Fibroblast of peridontal ligament (primary cell): ENCODE results near the gene EFCAB9.
"Not testable (repeated sequence)": the region's sequence is repeated elsewhere in the genome, so short reads cannot be mapped to it uniquely, and the experiment has no call there.

ENCODE experiments used
- DNase-seq: peaks from one replicate; pipeline ENCODE4 v3.0.0-alpha.2; 2010; ENCODE audit errors: extremely low read depth

The EFCAB9 gene

DNA sequence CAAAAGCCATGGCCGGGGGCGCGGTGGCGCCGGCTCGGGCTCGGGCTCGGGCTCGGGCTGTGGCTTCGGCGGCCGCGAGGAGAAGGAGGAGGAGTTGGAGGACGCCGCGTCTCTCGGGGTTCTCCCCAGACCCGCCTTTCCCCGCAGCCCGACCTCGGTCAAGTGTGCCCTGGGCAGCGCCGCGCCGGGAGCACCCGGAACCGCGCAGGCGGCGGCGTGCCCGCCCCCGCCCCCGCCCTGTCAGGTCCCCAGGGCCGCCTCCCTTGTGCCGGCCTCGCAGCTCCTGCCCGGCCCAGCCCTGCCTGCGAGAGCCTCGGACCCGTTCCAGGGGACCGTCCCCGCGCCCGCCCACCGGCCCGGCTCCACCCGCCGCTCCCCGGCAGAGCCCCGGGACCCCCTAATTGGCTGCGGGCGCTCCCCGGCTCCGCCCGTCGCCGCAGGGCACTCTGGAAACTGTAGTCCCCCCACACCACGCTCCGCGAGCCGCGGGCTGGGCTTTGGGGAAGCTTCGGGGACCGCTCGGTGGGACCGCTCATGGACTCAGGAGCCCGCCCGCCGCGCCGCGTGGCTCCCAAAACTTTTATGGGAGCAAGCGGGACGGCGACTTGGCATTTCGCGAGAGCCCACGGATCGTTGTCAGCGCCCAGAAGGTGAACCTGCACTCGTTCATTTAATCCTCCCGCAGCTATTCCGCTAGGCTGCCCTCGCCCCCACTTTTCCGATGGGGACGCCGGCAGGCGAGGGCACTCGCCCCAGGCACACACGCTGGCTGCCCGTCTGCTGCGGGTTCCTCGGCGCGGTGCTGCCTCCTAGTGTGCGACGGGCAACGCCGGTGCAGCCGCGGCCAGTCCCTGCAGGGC lies 5.7 kb upstream of the EFCAB9 start, which contains the start of gene STK10:
Gene STK10, minus strand, starts transcription at position 192 of the 860 bp plus-strand sequence. Its CDS starts 182 bp downstream, at position 10.
- peak; percentile 83 for DNase-seq

DNA sequence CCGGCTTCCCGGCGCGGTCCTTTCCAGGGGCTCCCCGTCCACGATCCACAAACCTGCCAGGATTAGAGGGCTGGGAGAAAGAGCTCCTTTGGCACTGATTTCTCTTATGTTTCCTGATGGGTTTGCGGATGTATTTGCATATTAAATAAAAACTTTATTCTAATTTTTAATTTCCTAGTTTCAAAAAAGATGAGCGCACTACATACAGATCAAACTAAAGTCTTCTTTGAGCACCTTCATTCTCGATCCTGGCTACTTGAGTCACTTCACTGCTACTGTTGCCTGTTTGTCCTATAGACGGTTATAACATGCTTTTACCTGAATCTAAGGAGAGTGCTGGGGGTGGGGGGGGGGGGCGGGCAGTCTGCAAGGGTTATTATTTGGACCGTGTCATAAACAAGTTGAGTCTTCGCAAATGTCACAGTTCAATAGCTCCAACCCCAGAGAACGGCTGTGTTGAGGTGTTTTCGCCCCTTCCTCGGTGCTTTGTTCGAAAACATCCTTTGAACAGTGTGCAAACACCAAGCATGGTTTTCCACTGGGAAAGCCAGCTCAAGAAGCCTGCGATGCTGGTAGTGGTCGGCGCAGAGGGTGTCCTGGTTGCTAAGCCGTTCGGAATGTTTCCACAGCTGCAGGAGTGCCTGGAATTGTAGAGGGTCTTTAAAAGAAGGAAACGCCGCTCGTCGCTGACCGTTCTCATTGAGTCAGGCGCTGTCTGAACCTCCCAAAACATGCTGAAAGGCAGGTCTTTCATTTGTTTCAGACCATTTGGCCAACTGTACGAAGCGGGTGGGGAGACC lies 4.9 kb upstream of the EFCAB9 start:
- DNase-seq: no peak

DNA sequence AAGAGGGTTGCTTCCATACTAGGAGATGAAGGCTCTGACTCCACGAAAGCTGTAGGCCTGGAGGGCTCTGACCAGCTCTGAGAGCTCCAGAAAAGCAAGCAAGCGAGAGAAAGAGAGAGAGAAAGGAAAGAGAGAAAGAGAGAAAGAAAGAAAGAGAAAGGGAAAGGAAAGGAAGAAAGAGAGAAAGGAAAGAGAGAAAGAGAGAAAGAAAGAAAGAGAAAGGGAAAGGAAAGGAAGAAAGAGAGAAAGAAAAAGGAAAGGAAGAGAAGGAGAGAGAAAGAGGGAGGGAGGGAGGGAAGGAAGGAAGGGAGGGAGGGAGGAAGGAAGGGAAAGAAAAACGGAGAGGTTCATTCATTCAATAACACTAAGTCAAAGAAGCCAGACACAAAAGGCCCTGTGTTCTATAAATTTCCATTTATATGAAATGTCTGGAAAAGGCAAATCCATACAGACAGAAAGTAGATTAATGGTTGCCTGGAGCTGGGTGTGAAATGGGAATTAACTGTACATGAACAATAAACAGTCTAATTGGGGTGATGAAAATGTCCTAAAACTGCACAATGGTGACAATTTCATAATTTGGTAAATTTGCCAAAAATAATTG lies 4.2 kb upstream of the EFCAB9 start:
- no peak for DNase-seq

DNA sequence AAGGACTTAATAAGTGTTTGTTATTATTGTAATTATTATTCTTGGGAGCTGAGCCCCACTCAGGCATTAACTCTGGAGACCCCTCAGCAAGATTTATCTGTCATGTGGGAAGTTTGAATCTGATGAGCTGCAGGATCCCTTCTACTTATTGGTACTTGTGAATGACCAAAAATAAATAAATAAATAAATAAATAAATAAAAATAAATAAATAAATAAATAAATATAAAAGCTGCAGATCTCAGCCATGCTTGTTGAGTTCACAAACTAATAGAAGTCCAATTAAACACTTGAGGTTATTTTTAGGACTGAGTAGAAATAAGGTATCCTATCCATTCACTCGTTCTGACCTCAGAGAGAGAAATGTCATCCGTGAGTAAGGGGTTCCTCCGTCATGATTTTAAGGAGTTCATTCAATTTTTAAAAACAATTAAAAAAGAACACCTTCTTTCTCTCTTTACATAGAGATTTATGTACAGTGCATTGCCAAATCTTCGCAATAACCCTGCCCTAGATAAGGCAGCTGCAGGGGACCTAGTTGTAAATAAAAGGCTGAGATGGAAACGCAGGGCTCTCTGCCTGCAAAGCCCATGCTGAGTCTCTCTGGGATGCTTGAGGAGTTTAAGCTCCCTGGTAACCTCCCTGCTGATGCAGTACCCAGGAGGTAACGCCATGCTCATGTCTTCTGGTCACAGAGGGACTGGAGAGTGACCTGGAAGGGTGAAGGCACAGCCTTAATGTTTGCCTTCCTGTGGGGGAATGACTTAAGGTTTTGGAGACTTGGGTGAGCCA lies 1.2 kb downstream of the EFCAB9 start:
- DNase-seq: no peak

DNA sequence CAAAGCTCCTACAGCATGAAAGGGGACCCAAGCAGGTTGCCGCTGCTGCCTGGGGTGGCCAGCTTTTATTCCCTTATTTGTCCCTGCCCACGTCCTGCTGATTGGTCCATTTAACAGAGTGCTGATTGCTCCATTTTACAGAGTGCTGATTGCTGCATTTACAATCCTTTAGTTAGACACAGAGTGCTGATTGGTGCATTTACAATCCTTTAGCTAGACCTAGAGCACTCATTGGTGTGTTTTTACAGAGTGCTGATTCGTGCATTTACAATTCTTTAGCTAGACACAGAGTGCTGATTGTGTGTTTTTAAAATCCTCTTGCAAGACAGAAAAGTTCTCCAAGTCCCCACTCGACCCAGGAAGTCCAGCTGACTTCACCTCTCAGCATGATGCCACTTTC lies 3.8 kb downstream of the EFCAB9 start:
- DNase-seq: not testable (repeated sequence)

DNA sequence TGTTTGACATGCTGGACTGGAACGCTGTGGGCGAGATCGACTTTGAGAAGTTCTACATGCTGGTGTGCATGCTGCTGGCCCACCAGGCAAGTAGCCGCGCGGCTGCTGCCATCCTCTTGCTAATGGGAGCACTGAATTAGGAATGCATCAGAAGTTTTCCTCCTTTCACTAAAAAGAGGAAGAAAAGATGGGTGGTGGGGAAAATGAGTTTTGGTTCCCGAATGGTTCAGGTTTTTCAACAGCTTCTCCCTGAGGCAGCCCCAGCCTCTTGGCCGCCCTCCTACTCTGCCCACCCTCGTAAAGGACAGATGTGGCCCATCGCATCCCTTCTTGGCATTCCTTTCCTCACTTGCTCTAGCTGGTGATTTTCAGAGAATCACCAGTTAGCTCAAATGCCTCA lies 5.5 kb downstream of the EFCAB9 start:
- DNase-seq: no peak

DNA sequence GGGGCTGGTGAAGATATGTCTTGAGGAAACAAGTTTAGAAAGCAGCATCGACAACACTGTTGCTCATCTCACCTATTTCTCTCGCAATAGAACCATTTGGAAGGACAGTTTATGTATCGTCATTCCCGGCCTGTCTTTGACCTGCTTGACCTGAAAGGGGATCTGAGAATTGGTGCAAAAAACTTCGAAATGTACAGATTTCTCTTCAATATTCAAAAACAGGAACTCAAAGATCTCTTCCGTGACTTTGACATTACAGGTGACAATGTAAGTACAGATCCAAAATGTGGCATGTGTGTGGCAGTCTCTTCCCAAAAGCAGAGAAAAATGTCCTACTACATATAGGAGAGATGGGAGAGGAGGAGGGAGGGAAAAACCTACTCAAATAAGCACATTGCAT lies 6.5 kb downstream of the EFCAB9 start:
- DNase-seq: no peak

DNA sequence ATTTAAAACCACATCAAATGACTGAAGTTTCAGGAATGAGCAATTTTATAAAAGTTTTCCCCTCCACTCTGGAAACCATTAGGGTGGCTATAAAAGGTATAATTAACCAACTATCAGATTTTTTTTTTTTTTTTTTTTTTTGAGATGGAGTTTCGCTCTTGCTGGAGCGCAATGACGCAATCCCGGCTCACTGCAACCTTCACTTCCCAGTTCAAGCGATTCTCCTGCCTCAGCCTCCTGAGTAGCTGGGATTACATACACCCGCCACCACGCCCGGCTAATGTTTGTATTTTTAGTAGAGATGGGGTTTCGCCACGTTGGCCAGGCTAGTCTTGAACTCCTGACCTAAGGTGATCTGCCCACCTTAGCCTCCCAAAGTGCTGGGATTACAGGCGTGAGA lies 12.0 kb downstream of the EFCAB9 start:
- DNase-seq: not testable (repeated sequence)

DNA sequence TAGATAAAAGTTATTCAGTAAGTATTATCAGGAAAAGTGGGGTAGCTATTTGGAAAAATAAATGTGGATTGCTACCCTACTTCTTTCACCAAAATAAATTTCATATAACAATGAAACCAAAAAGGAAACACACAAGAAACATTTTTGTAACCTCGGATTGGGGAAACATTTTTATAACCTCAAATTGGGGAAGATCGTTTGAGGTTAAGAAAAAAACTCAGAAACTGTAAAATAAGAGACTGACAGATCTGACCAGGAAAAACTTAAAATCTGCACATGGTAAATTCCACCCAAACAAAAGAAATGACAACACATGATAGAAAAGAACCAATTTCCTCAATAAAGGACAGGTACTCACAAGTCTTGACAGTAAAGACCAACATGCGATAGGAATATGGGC lies 13.5 kb downstream of the EFCAB9 start:
- DNase-seq: no peak

DNA sequence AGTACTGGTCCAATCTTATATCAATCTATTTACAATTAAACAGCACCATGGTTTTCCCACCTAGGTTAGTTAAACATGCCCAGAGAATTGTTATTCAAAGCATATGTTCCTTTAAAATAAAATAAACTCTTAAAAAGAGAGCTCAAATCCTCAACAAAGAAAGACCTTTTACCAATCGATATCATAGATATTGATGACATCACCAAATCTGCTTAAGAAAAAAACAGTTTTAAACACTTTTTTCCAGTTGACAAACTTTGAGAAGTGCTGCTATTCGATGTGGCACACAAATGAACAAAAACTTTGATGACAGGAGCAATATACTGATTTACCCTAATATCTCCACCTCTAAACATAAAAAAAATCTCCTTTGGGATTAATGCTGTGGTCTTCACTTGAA lies 15.7 kb downstream of the EFCAB9 start:
- no peak for DNase-seq

DNA sequence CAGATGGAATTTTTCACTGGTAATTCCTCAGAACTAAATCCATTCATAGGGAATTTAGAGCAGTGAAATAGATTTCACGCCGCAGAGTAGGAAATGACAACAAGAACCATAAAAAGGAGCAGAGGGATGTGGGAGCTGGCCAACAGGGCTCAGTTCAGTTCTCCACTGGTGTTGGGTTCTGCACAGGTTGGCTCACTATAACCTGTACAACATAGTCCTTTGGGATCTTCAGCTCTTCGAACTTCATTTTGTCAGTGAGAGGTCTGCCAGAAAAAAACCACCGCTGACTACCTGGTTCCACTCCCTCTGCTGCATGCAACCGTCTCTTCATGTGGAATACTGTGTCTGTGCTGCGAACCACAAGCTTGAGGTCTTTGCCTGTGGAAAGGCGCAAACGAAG lies 17.7 kb downstream of the EFCAB9 start:
- DNase-seq: no peak

DNA sequence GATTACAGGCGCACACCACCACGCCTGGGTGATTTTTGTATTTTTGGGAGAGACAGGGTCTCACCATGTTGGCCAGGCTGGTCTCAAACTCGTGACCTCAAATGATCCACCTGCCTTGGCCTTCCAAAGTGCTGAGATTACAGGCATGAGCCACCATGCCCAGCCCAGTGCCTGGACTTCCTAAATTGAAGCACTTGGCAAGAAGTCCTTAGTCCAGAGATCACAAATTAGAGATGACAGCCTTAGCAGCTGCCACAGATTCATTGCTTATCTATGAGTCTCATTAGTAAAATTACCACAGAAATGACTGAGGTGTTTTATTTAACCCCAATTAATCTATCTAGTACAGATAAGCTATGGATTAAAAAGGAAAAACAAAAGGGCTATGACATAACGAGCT lies 19.2 kb downstream of the EFCAB9 start:
- DNase-seq: no peak

DNA sequence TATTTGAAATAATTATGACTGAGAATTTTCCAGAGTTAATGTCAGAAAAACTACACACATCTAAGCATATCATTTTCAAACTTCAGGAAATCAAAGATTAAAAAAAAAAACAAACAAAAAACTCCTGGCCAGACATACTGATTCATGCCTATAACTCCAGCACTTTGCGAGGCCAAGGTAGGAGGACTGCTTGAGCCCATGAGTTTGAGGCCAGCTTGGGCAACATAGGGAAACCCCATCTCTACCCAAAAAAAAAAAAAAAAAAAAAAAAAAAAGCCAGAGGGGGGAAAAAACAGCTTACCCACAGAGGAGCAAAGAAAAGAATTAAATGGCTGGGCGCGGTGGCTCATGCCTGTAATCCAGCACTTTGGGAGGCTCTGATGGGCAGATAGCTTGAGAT lies 22.4 kb downstream of the EFCAB9 start:
- no peak for DNase-seq

DNA sequence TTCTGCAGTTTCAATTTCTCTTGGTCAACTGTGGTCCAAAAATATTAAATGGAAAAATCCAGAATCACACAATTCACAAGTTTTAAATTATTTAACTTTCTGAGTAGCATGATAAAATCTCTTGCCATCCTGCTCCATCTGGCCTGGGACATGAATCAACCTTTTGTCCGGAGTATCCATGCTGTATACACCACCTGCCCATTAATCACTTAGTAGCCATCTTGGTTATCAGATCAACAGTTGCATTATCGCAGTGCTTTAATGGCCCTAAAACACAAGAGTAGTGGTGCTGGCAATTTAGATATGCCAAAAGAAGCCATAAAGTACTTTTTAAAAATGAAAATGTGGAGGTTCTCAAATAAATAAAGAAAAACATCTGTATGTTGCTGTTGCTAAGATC lies 25.3 kb downstream of the EFCAB9 start:
- no peak for DNase-seq

DNA sequence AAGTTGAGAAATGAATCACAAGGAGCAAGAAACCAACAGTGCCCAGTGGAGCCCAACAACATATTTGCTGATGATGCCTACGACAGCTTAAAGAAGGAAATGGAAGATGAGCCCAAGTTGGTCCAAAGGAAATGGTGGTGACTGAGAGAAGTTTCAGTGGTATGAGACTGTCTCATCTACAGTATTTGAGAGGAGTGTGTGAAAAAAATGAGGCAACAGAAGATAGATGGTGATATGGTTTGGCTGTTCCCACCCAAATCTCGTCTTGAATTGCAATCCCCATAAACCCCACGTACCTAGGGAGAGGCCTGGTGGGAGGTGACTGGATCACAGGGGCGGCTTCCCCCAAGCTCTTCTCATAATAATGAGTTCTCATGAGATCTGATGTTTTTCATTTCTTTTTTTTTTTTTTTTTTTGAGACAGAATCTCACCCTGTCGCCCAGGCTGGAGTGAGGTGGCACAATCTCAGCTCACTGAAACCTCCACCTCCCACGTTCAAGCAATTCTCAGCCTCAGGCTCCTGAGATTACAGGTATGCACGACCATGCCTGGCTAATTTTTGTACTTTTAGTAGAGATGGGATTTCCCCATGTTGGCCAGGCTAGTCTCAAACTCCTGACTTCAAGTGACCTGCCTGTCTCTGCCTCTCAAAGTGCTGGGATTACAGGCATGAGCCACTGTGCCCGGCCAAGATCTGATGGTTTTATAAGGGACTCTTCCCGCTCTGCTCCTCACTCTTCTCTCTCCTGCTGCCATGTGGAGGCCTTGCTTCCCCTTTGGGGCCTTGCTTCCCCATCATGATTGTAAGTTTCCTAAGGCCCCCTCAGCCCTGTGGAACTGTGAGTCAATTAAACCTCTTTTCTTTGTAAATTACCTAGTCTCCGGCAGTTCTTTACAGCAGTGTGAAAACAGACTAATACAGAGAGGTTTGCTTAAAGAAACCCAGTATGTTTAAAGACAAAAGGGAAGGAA lies 30.2 kb downstream of the EFCAB9 start:
- DNase-seq: no peak

DNA sequence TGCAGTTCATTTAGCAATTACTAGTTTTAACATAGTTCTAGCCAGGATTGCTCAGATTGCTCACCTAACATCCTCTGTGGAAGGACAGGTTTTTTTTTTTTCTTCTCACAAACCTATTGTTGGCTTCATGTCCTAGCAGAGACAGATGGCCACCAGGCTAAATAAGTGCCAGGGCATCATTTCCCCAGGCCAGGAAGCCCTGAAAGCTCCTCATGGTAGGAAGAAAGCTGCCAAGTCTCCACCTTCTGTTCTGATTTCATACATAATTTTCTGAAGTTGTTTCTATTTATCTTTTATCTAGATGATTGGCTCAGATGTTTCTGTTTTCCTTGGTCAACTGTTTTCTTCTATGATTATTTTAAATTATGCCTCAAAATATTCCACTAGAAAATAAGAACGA lies 31.0 kb downstream of the EFCAB9 start:
- DNase-seq: no peak

DNA sequence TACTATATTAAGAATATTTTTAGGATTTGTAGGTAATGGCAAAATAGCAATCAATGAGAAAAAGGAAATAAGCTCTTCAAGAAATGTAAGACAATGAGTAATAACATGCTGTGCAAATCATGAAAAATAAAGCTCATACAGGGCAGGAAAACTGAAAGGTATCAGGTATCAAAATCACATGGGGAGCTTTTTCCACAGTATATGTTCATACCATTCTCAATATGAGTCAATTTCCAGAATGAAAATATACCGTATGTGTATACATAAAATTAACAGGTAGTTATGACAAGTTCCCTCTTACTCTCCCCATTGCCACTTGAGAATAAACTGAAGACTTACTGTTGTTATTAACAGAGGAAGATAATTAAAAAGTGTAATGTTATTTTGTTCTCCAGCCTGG lies 35.9 kb downstream of the EFCAB9 start:
- DNase-seq: no peak

DNA sequence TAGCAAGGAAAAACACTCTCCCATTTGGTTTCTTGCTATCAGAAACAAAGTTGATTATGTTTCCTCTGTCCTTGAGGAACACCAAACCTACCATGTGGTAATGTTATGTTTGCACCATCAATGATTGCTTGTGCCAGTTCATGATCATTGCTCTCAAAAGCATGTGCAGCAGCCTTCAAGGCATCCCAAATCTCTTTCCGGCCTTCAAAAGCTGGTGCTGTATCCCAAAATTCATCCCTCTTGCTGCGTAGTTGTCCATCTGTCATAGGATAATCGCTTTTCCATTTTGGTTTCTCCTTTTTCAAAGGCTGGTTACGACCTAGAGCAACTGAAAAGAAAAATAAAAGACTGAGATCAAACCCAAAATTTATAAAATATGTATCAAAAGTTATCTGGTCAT lies 40.1 kb downstream of the EFCAB9 start:
- DNase-seq: no peak

DNA sequence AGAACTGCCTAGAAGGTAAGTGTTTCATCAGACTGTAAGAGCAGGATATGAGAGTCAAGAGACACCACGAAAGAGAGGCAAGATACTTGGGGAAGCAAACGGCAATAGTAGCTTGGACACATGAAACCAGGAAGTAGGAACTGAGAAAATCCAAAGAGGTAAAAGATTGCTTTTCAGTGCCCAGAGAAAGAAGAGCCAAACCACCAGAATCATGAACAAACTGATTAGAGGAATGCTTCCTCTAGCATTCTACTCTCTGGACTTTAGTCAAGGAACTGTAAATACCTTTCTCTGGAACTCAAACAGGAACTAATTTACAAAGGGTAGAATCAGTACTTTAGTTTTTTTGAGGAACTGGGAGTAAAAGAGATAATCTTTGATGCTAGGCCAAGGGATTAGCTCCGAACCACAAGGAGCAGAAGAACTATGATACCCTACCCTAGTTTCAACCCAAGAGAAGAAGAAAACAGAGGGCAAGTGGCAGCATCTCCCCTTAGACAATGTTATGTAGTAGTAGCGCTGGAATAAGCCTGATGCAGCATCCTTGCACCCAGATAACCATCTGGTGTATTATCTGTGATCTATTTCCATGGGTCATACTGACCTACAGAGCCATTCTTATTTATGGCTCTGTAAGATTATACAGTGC lies 41.3 kb downstream of the EFCAB9 start:
- peak; percentile 72 for DNase-seq
